Measurements from ENCODE around the gene SH2D1B. TPM values are rescaled to one million over a fixed set of nuclear protein-coding genes. Genes with fewer than 3 reads are reported as not detected.
"Not testable (repeated sequence)": the region's sequence is repeated elsewhere in the genome, so short reads cannot be mapped to it uniquely, and the experiment has no call there.

The SH2D1B gene
- total RNA-seq: not detected

- no peak for DNase-seq
These were observed at the start of gene SH2D1B for GRCh38 chr1:162412002-162412401. TSS of gene SH2D1B (minus strand) at chr1:162412136. CDS start at chr1:162412016, 120 bp downstream.

- DNase-seq: no peak
These were observed 46.3 kb upstream of the SH2D1B start for GRCh38 chr1:162458236-162458635.

- no peak for DNase-seq
These were observed 44.4 kb upstream of the SH2D1B start for GRCh38 chr1:162456323-162456722.

- not testable (repeated sequence) for DNase-seq
These were observed 42.4 kb upstream of the SH2D1B start for GRCh38 chr1:162454361-162454760.

- DNase-seq: no peak
These were observed 35.0 kb upstream of the SH2D1B start for GRCh38 chr1:162446946-162447345.

GRCh38 chr1:162444903-162445302 lies 33.0 kb upstream of the SH2D1B start:
- no peak for DNase-seq

- not testable (repeated sequence) for DNase-seq
These were observed 21.2 kb upstream of the SH2D1B start for GRCh38 chr1:162432977-162433713.

- no peak for DNase-seq
These were observed 18.6 kb upstream of the SH2D1B start for GRCh38 chr1:162430583-162430982.

- DNase-seq: no peak
These were observed 10.9 kb upstream of the SH2D1B start for GRCh38 chr1:162422662-162423375.

GRCh38 chr1:162421258-162422164 lies 9.6 kb upstream of the SH2D1B start:
- DNase-seq: no peak

GRCh38 chr1:162420120-162420519 lies 8.2 kb upstream of the SH2D1B start:
- no peak for DNase-seq

- not testable (repeated sequence) for DNase-seq
These were observed 7.6 kb upstream of the SH2D1B start for GRCh38 chr1:162419450-162419931.

GRCh38 chr1:162418584-162418983 lies 6.6 kb upstream of the SH2D1B start:
- not testable (repeated sequence) for DNase-seq

- DNase-seq: no peak
These were observed 5.7 kb upstream of the SH2D1B start for GRCh38 chr1:162417650-162418049.

GRCh38 chr1:162416909-162417308 lies 5.0 kb upstream of the SH2D1B start:
- DNase-seq: no peak

GRCh38 chr1:162416215-162416614 lies 4.3 kb upstream of the SH2D1B start:
- no peak for DNase-seq

GRCh38 chr1:162407539-162407938 lies 4.4 kb downstream of the SH2D1B start:
- no peak for DNase-seq

- DNase-seq: no peak
These were observed 5.1 kb downstream of the SH2D1B start for GRCh38 chr1:162406811-162407210.

- no peak for DNase-seq
These were observed 6.1 kb downstream of the SH2D1B start for GRCh38 chr1:162405800-162406199.

GRCh38 chr1:162404550-162405160 lies 7.3 kb downstream of the SH2D1B start:
- DNase-seq: no peak

GRCh38 chr1:162400790-162401355 lies 11.1 kb downstream of the SH2D1B start:
- DNase-seq: no peak

GRCh38 chr1:162398999-162399580 lies 12.8 kb downstream of the SH2D1B start:
- DNase-seq: no peak
